SU-DHL-6 (cell line): ENCODE results near the gene ELAVL2.

Source experiments
- EZH2phosphoT487 ChIP-seq: fragments of 200-600 bp; sonication (generic), shearing (Covaris generic); conservative IDR thresholded peaks from 2 replicates; pipeline ENCODE4 v1.6.1; 2018; ENCODE audit warnings: mild to moderate bottlenecking, antibody characterized with exemption, low read length, moderate library complexity, mixed read lengths
- TF ChIP-seq, protein P1 (sequence below): fragments of 200-600 bp; sonication (generic); IDR thresholded peaks from one replicate; pipeline ENCODE4 v1.5.1; 2017; ENCODE audit warnings: antibody characterized with exemption, mild to moderate bottlenecking, low read length, moderate library complexity; ENCODE audit not compliant: insufficient read depth, poor library complexity, severe bottlenecking

DNA sequence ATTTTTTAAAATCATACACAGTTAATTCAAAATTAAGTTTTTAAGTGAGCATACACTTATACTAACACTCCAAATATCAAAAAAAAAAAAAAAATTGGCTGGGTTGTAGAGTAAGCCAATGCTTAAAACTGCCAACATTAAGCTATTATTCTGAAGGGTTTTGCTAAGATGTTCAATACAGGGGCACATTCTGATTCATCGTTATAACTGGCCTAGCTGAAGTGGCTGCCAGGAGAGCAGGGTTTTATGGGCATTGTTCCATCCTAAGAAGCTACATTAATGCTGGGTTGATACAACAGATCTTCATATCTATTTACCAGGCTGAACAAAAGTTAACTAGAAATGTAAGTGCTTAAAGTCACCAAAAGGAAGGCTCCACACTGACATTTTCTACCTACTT, 13.4 kb downstream of the ELAVL2 start:
- TF ChIP-seq, protein P1, sequence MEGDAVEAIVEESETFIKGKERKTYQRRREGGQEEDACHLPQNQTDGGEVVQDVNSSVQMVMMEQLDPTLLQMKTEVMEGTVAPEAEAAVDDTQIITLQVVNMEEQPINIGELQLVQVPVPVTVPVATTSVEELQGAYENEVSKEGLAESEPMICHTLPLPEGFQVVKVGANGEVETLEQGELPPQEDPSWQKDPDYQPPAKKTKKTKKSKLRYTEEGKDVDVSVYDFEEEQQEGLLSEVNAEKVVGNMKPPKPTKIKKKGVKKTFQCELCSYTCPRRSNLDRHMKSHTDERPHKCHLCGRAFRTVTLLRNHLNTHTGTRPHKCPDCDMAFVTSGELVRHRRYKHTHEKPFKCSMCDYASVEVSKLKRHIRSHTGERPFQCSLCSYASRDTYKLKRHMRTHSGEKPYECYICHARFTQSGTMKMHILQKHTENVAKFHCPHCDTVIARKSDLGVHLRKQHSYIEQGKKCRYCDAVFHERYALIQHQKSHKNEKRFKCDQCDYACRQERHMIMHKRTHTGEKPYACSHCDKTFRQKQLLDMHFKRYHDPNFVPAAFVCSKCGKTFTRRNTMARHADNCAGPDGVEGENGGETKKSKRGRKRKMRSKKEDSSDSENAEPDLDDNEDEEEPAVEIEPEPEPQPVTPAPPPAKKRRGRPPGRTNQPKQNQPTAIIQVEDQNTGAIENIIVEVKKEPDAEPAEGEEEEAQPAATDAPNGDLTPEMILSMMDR = no peak
- TF ChIP-seq EZH2phosphoT487 = no peak
